BJ (cell line): ENCODE measurements around the gene GIGYF2. TPM values are rescaled to one million over a fixed set of nuclear protein-coding genes. Genes with fewer than 3 reads are reported as not detected.

Source experiments
- CTCF ChIA-PET: fragments of 350-600 bp; formaldehyde crosslinking; extraction: SDS; loops from one replicate; lab custom pipeline; 2021; ENCODE audit warnings: antibody characterized with exemption, inconsistent platforms; lab: Yijun Ruan, JAX
- POLR2A ChIA-PET: fragments of 300-600 bp; sonication (Branson Sonifier 250); formaldehyde crosslinking; extraction: SDS; loops from one replicate; lab custom pipeline; 2021; ENCODE audit warnings: antibody characterized with exemption; lab: Charles Lee
- DNase-seq: peaks from one replicate; pipeline ENCODE4 v3.0.0-alpha.2; 2011; ENCODE audit warnings: low read depth
- H3K27me3 ChIP-seq: 2 replicates; pipeline ENCODE4 v1.6.0; 2011; ENCODE audit warnings: low read length; ENCODE audit not compliant: control insufficient read depth, insufficient read depth
- H3K36me3 ChIP-seq: 2 replicates; pipeline ENCODE4 v1.5.1; 2011; ENCODE audit warnings: low read length; ENCODE audit not compliant: control insufficient read depth, insufficient read depth
- H3K4me3 ChIP-seq: 2 replicates; pipeline ENCODE4 v1.5.1; 2011; ENCODE audit warnings: low read depth, mild to moderate bottlenecking, control low read depth, low read length
- polyA plus RNA-seq: library from polyadenylated mRNA; depleted of rRNA; stranded (reverse); fragments of >200 nt; gene quantifications from 2 replicates; pipeline ENCODE4 v1.2.3, GENCODE V29; 2011
- TF ChIP-seq, protein P1 (sequence below): IDR thresholded peaks from 2 replicates; pipeline ENCODE4 v1.5.1; 2011; ENCODE audit warnings: low read depth, mild to moderate bottlenecking, control low read depth, inconsistent platforms, low read length, moderate library complexity; ENCODE audit not compliant: insufficient read depth

Gene GIGYF2
- polyA plus RNA-seq, 1 experiment: 28.0 TPM

DNA sequence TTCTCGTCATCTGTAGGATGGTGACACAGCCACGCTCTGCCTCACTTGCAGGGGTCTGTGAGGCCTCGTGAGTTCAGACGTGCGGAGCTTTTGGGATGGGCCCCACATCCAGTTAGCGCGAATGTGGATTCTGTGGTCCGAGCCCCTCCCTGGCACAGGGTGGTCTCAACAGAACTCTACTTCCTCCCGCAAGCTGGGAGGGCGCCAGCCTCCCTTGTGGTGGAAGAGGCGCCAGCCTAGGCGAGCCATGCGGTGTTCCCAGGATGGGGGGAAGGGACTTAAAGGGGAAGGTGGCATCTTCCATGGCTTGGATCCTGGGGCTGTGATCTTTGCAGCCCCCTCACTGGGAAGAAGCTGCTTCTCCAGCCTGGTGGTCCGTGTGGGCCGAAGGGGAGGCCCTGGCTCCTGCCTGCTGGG lies 174.3 kb downstream of the GIGYF2 start:
- TF ChIP-seq, protein P1, sequence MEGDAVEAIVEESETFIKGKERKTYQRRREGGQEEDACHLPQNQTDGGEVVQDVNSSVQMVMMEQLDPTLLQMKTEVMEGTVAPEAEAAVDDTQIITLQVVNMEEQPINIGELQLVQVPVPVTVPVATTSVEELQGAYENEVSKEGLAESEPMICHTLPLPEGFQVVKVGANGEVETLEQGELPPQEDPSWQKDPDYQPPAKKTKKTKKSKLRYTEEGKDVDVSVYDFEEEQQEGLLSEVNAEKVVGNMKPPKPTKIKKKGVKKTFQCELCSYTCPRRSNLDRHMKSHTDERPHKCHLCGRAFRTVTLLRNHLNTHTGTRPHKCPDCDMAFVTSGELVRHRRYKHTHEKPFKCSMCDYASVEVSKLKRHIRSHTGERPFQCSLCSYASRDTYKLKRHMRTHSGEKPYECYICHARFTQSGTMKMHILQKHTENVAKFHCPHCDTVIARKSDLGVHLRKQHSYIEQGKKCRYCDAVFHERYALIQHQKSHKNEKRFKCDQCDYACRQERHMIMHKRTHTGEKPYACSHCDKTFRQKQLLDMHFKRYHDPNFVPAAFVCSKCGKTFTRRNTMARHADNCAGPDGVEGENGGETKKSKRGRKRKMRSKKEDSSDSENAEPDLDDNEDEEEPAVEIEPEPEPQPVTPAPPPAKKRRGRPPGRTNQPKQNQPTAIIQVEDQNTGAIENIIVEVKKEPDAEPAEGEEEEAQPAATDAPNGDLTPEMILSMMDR: no peak
- no peak overlapping the region for H3K4me3 ChIP-seq
- POLR2A ChIA-PET: no interaction called here
- no peak for DNase-seq
- CTCF ChIA-PET: no interaction called here
- no peaks in the 10 kb centered on the region for H3K36me3 ChIP-seq
- H3K27me3 ChIP-seq: peaks cover 2% of the 10 kb centered on the region

DNA sequence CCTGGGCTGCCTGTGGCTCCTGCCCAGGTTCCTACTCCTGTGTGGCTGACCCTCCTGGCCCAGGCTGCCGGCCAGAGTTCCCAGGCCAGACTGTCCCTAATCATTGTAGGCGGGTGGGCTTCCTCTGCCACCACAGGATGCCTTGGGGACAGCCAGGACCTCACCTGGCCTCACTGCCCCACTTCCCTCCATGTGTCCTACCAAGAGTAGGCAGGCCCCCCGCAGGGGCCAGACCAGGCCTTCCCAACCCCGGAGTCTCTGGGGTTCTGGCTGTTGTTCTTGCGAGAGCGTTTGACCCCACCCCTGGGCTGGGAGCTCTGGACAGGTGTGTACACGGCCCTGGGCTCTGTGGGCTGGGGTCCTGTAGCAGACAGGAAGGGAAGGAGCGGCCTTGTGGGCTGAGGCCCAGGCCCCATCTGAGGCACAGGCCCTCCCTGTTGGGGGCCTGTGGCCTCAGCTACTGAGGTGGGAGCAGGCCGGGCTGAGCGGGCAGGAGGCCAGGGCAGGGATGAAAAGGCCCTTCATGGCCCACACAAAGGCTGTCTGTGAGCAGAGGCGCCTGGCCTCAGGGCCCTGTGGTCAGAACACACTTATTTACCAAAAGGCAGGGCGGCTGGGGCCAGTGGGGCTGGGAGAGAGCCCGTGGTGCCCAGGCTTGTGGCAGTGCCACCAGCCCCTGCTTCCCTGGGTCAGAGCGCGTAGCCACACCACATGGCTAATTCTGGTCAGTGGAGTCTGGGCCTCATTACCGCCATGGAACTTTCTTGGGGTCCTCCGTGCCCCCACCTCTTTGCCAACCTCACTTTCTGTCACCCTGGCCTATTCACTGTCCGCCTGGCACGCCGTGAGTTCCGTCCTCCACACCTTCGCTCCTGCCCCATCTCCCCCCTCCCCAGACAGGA lies 175.0 kb downstream of the GIGYF2 start:
- peaks cover 2% of the 10 kb centered on the region for H3K27me3 ChIP-seq
- TF ChIP-seq, protein P1: no peak
- DNase-seq: no peak
- H3K36me3 ChIP-seq: no peaks in the 10 kb centered on the region
- POLR2A ChIA-PET: no interaction called here
- no peak overlapping the region for H3K4me3 ChIP-seq
- CTCF ChIA-PET: interaction anchor here (2.0 kb wide), 1 partner anchor 182 kb away, joined by 10 read pairs; no protein-coding TSS in a partner anchor

DNA sequence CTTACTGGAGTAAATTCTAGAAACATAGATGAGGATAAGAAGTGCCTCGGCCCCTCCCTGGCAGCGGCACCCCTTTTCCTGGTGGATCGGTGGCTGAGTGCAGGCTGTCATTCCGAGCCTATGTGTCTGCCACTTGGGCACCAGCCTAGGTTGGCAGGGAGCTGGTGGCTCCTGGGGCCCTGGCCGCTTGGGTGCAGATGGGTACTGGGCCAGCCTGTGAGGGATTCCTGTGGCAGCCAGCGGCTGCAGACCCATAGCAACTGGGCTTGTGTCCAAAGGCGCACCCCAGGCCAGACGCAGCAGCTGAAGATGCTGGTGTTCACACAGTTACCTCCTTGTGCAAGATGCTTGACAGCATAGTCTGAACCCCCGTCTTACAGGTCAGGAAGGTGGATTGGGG lies 175.7 kb downstream of the GIGYF2 start:
- no peak for DNase-seq
- Histone ChIP-seq H3K36me3 (no peaks in the 10 kb centered on the region), H3K4me3 (no peak overlapping the region), H3K27me3 (peaks cover 2% of the 10 kb centered on the region)
- ChIA-PET CTCF (interaction anchor here (0.6 to 2.0 kb wide), 2 partner anchors 181 to 234 kb away, joined by 3 to 10 read pairs; no protein-coding TSS in a partner anchor), POLR2A (no interaction called here)
- TF ChIP-seq, protein P1: no peak

DNA sequence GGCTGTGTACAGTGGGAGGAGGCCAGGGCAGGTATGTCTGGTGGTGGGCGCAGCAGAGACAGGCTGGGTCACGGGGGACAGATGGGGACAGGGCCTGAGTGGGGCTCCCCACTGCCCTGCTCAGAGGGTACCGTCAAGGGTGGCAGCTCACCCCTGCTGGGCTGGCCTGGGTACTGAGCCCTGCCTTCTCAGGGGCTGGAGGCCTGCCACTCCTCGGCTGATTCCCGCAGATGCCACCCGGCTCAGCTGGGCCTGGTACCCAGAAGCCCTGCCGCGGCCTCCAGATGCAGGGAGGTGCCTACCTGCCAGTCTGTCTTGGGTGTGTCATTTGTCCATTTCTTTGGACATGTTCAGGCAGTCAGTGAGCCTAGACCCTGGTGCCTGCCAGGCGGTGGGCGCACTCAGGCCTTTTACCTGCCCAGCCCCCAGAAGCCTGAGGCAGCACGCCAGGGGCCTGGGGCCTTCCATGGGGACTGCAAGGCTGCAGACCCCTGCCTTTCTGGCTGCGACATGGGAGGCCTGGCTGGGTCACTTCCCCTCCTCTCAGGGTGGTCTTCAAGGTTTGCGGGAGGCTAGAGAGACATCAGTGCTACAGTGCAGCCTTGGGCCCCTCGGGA lies 176.3 kb downstream of the GIGYF2 start:
- Histone ChIP-seq H3K36me3 (no peaks in the 10 kb centered on the region), H3K27me3 (peaks cover 2% of the 10 kb centered on the region), H3K4me3 (no peak overlapping the region)
- TF ChIP-seq, protein P1: no peak
- POLR2A ChIA-PET: no interaction called here
- CTCF ChIA-PET: interaction anchor here (0.6 to 2.0 kb wide), 2 partner anchors 181 to 233 kb away, joined by 3 to 10 read pairs; no protein-coding TSS in a partner anchor
- DNase-seq: no peak
